ENCODE measurements around the gene RFX3. TPM values are rescaled to one million over a fixed set of nuclear protein-coding genes. Genes with fewer than 3 reads are reported as not detected.
A peak's percentile ranks its signal among the peaks of the same experiment; 100 is the strongest.

The RFX3 gene
- total RNA-seq, 1 donor from 2014 or later: 12.8 TPM

GRCh38 chr9:3479514-3480352 lies 46.1 kb downstream of the RFX3 start:
- H3K4me1 Mint-ChIP-seq: peaks cover 46% of the 10 kb centered on the region
- H3K4me3 Mint-ChIP-seq: no peak overlapping the region
- no peaks in the 10 kb centered on the region for H3K27me3 Mint-ChIP-seq
- intact Hi-C loops (cut with micrococcal nuclease): loop anchor here (5.0 kb wide), 1 partner anchor 92 kb away; no protein-coding TSS in a partner anchor
- no peak for DNase-seq
- H3K27ac Mint-ChIP-seq: peak overlapping the region; percentile 43
- H3K9me3 Mint-ChIP-seq: no peaks in the 10 kb centered on the region
- peaks cover 27% of the 10 kb centered on the region for H3K36me3 Mint-ChIP-seq (ENCODE audit: low read depth)

- Mint-ChIP-seq H3K27me3 (no peaks in the 10 kb centered on the region), H3K36me3 (ENCODE audit: low read depth) (peaks cover 18% of the 10 kb centered on the region), H3K27ac (peak overlapping the region; percentile 67), H3K9me3 (no peaks in the 10 kb centered on the region), H3K4me1 (peaks cover 51% of the 10 kb centered on the region), H3K4me3 (peak overlapping the region; percentile 78)
- intact Hi-C loops (cut with micrococcal nuclease): loop anchor here (5.0 kb wide), 1 partner anchor 91 kb away; no protein-coding TSS in a partner anchor
- peak; percentile 60 for DNase-seq
Observed at GRCh38 chr9:3478549-3478953, 47.2 kb downstream of the RFX3 start.

GRCh38 chr9:3477236-3477834 lies 48.5 kb downstream of the RFX3 start:
- Mint-ChIP-seq H3K27ac (peak overlapping the region; percentile 86), H3K9me3 (no peaks in the 10 kb centered on the region), H3K36me3 (ENCODE audit: low read depth) (peaks cover 18% of the 10 kb centered on the region), H3K4me1 (peaks cover 51% of the 10 kb centered on the region), H3K4me3 (peak overlapping the region; percentile 78), H3K27me3 (no peaks in the 10 kb centered on the region)
- intact Hi-C loops (cut with micrococcal nuclease): loop anchor here (1.0 to 5.0 kb wide), 2 partner anchors 47 to 90 kb away; no protein-coding TSS in a partner anchor
- no peak for DNase-seq

- DNase-seq: peak; percentile 56
- Mint-ChIP-seq H3K27me3 (no peaks in the 10 kb centered on the region), H3K27ac (no peak overlapping the region), H3K36me3 (ENCODE audit: low read depth) (peaks cover 16% of the 10 kb centered on the region), H3K9me3 (no peaks in the 10 kb centered on the region), H3K4me1 (peaks cover 52% of the 10 kb centered on the region), H3K4me3 (no peak overlapping the region)
- intact Hi-C loops (cut with micrococcal nuclease): loop anchor here (5.0 kb wide), 1 partner anchor 88 kb away; no protein-coding TSS in a partner anchor
Observed at GRCh38 chr9:3475300-3476020, 50.3 kb downstream of the RFX3 start.

- H3K9me3 Mint-ChIP-seq: no peaks in the 10 kb centered on the region
- H3K4me1 Mint-ChIP-seq: peaks cover 45% of the 10 kb centered on the region
- intact Hi-C loops (cut with micrococcal nuclease): loop anchor here (5.0 kb wide), 1 partner anchor 88 kb away; no protein-coding TSS in a partner anchor
- peaks cover 12% of the 10 kb centered on the region for H3K36me3 Mint-ChIP-seq (ENCODE audit: low read depth)
- DNase-seq: no peak
- H3K4me3 Mint-ChIP-seq: no peak overlapping the region
- H3K27me3 Mint-ChIP-seq: no peaks in the 10 kb centered on the region
- peak overlapping the region; percentile 45 for H3K27ac Mint-ChIP-seq
Observed at GRCh38 chr9:3474821-3475220, 51.0 kb downstream of the RFX3 start.

GRCh38 chr9:3473405-3473804 lies 52.4 kb downstream of the RFX3 start:
- DNase-seq: no peak
- Mint-ChIP-seq H3K4me1 (peaks cover 37% of the 10 kb centered on the region), H3K36me3 (ENCODE audit: low read depth) (peaks cover 6% of the 10 kb centered on the region), H3K27me3 (no peaks in the 10 kb centered on the region), H3K9me3 (no peaks in the 10 kb centered on the region), H3K4me3 (no peak overlapping the region), H3K27ac (no peak overlapping the region)
- intact Hi-C loops (cut with micrococcal nuclease): no loop called here

- H3K27me3 Mint-ChIP-seq: no peaks in the 10 kb centered on the region
- H3K27ac Mint-ChIP-seq: no peak overlapping the region
- no peak for DNase-seq
- peaks cover 6% of the 10 kb centered on the region for H3K36me3 Mint-ChIP-seq (ENCODE audit: low read depth)
- intact Hi-C loops (cut with micrococcal nuclease): no loop called here
- peaks cover 26% of the 10 kb centered on the region for H3K4me1 Mint-ChIP-seq
- no peaks in the 10 kb centered on the region for H3K9me3 Mint-ChIP-seq
- no peak overlapping the region for H3K4me3 Mint-ChIP-seq
Observed at GRCh38 chr9:3471883-3472282, 53.9 kb downstream of the RFX3 start.

GRCh38 chr9:3468421-3469205 lies 57.2 kb downstream of the RFX3 start:
- H3K27me3 Mint-ChIP-seq: no peaks in the 10 kb centered on the region
- H3K4me1 Mint-ChIP-seq: peaks cover 9% of the 10 kb centered on the region
- intact Hi-C loops (cut with micrococcal nuclease): loop anchor here (5.0 to 10.0 kb wide), 4 partner anchors 184 to 866 kb away; no protein-coding TSS in a partner anchor

GRCh38 chr9:3467593-3468219 lies 58.1 kb downstream of the RFX3 start:
- no peaks in the 10 kb centered on the region for H3K27me3 Mint-ChIP-seq
- H3K9me3 Mint-ChIP-seq: no peaks in the 10 kb centered on the region
- no peak overlapping the region for H3K27ac Mint-ChIP-seq
- DNase-seq: peak; percentile 86
- no peak overlapping the region for H3K4me3 Mint-ChIP-seq
- peaks cover 1% of the 10 kb centered on the region for H3K36me3 Mint-ChIP-seq (ENCODE audit: low read depth)
- intact Hi-C loops (cut with micrococcal nuclease): loop anchor here (2.0 to 10.0 kb wide), 5 partner anchors 57 to 867 kb away; no protein-coding TSS in a partner anchor
- H3K4me1 Mint-ChIP-seq: peaks cover 4% of the 10 kb centered on the region

More at GRCh38 chr9:3468421-3469205, 57.2 kb downstream of the RFX3 start:
- Mint-ChIP-seq H3K9me3 (no peaks in the 10 kb centered on the region), H3K36me3 (ENCODE audit: low read depth) (peaks cover 1% of the 10 kb centered on the region), H3K4me3 (no peak overlapping the region), H3K27ac (no peak overlapping the region)
- DNase-seq: no peak

GRCh38 chr9:3464033-3464638 lies 61.7 kb downstream of the RFX3 start:
- no peaks in the 10 kb centered on the region for H3K36me3 Mint-ChIP-seq (ENCODE audit: low read depth)
- H3K27ac Mint-ChIP-seq: no peak overlapping the region
- intact Hi-C loops (cut with micrococcal nuclease): loop anchor here (10.0 kb wide), 1 partner anchor 871 kb away; no protein-coding TSS in a partner anchor
- H3K9me3 Mint-ChIP-seq: no peaks in the 10 kb centered on the region
- DNase-seq: no peak
- peaks cover 3% of the 10 kb centered on the region for H3K4me1 Mint-ChIP-seq
- H3K27me3 Mint-ChIP-seq: no peaks in the 10 kb centered on the region
- H3K4me3 Mint-ChIP-seq: no peak overlapping the region

- Mint-ChIP-seq H3K4me3 (no peak overlapping the region), H3K36me3 (ENCODE audit: low read depth) (no peaks in the 10 kb centered on the region), H3K27me3 (no peaks in the 10 kb centered on the region), H3K9me3 (no peaks in the 10 kb centered on the region), H3K4me1 (no peaks in the 10 kb centered on the region), H3K27ac (no peak overlapping the region)
- no peak for DNase-seq
- intact Hi-C loops (cut with micrococcal nuclease): no loop called here
Observed at GRCh38 chr9:3458806-3459475, 66.9 kb downstream of the RFX3 start.

GRCh38 chr9:3457175-3457574 lies 68.6 kb downstream of the RFX3 start:
- no peaks in the 10 kb centered on the region for H3K9me3 Mint-ChIP-seq
- H3K36me3 Mint-ChIP-seq (ENCODE audit: low read depth): no peaks in the 10 kb centered on the region
- H3K4me3 Mint-ChIP-seq: no peak overlapping the region
- H3K27ac Mint-ChIP-seq: no peak overlapping the region
- H3K27me3 Mint-ChIP-seq: no peaks in the 10 kb centered on the region
- no peaks in the 10 kb centered on the region for H3K4me1 Mint-ChIP-seq
- no peak for DNase-seq
- intact Hi-C loops (cut with micrococcal nuclease): no loop called here

All from activated CD4-positive, alpha-beta T cell treated with anti-CD3 and anti-CD28 coated beads, Interleukin-2, amount 10 ng/mL, durations not matched to agents 24 days and 14 days (primary cell).